D341Med (cell line): Measurements from ENCODE around the gene FRMD6.
"Not testable (repeated sequence)": the region's sequence is repeated elsewhere in the genome, so short reads cannot be mapped to it uniquely, and the experiment has no call there.

Source experiments
- DNase-seq: peaks from one replicate; pipeline ENCODE4 v3.0.0; 2012; ENCODE audit warnings: low spot score

FRMD6 gene

DNA sequence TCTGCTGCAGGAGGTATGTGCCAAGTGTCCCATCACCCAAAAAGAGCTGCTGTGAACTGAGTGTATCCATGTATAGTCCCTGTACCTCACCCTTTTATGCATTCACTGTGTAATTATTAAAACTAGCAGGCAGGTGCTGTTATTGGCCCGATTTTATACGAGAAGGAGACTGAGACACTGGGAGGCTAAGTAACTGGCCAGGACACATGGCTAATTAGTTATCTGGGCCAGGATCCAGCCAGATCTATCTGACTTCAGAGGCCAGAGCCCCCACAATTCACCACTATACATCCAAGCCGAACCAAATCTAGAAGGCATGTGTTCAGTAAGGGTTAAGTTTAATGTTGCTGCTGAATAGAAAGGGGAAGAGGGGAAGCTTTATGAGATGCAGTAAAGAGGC is 73.4 kb downstream of the FRMD6 start:
- DNase-seq, result no peak

DNA sequence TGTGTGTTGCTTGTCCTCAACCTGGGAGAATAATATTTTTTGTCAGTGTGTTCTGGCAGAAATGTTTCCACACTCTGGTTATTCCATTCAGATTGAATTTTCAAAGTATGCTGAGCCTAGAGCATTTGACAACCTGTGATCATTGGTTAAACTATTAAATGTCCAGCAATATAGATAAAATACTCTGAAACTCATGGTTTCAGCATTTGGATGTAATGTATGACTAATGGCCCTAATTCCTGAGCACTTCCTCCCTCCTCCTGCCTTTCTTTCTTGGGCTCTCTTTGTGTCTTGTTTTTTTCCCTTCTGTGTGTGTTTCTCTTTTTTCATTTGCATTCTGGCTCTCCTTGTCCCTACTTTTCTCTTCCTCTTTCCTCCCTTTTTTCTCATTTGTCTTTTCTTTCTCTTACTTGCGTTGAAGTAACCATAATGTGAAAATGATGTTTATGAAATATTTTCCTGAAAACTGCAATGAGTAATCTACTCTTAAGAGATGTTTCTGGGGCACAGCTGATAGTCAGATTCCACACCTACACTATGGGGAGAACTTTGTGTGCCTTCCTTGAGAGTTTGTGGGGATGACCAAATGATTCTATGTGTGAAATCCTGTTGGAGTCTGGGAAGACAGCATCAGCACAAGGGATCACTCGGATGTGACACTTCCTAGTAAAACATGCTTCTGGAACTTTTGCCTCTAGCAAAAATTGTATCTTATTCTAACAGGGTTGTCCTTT is 74.6 kb downstream of the FRMD6 start:
- no peak for DNase-seq

- DNase-seq, result no peak
Measured at GRCh38 chr14:51727526-51727925, 75.8 kb downstream of the FRMD6 start.

GRCh38 chr14:51730098-51730497 is 78.4 kb downstream of the FRMD6 start:
- DNase-seq, result no peak

- DNase-seq, result no peak
Measured at GRCh38 chr14:51730684-51731083, 79.0 kb downstream of the FRMD6 start.

- DNase-seq, result no peak
Measured at GRCh38 chr14:51732494-51733112, 80.9 kb downstream of the FRMD6 start.

DNA sequence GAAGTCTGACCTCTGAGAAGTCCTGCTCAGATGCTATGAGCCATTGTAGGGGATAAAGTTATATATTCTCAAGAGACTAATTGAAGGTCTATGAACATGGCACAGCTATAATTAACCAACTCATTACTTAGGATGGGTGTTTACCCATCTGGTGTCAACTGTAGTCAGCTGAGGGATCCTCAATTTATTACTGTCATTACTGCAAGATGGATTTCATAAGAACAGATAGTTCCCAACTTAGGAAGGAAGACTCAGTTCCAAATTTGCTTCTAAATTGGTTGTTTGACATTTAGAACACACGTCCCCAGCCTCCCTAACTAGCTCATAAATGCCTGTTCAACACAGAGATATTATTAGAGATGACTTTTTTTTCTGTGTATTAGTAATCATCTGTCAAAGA is 81.4 kb downstream of the FRMD6 start:
- DNase-seq, result no peak

DNA sequence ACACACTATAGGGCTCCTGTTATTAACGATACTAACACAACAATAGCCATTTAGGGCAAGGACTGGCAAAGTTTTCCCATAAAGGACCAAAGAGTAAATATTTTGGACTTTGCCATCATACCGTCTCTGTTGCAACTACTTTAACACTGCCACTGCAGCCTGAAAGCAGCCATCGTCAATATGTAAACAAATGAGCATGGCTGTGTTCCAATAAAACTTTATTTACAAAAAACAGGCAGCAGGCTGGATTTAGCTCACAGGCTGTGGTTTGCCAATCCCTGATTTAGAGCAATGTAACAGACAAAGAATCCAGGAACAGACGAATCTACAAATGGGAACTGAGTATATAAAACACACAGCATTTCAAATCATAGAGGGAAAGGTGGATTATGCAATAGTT is 84.1 kb downstream of the FRMD6 start:
- no peak for DNase-seq

DNA sequence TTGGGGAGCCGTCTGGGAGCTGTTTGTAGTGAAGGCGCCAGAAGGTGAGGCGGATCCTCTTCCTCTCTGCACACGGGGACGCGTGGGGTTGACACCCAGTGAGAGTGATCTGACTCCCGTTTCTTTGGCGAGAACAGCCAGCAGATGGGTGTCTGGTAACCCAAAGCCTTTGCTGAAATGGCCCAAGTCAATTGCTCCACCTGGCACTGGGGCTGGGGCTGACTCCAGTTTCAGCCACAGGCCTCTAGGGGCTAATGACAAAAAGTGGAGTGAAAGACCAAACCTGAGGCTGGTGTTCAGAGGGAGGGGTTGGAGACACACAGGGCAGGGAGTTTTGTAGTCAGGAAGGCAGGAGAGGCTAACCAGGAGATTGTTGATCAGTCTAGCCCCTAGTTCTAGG is 87.0 kb downstream of the FRMD6 start:
- DNase-seq, result peak; percentile 32

DNA sequence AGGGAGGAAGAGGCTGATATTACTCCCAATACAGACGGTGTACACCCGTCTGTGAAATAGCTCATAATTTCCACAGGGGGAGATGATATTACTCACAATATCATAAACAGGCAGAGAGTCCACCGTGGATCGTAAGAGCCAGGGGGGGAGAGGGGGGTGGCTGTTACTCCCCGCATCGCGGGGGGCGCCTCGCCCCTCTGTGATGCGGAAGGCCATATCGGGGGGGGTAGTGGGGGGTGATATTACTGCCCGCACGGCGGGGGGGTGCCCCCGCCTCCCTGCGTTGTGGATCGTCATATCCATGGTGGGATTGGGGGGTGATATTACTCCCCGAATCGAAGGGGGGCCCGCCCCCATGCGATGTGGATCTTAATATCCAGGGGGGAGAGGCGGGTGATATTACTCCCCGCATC is 91.9 kb downstream of the FRMD6 start:
- DNase-seq, result no peak

DNA sequence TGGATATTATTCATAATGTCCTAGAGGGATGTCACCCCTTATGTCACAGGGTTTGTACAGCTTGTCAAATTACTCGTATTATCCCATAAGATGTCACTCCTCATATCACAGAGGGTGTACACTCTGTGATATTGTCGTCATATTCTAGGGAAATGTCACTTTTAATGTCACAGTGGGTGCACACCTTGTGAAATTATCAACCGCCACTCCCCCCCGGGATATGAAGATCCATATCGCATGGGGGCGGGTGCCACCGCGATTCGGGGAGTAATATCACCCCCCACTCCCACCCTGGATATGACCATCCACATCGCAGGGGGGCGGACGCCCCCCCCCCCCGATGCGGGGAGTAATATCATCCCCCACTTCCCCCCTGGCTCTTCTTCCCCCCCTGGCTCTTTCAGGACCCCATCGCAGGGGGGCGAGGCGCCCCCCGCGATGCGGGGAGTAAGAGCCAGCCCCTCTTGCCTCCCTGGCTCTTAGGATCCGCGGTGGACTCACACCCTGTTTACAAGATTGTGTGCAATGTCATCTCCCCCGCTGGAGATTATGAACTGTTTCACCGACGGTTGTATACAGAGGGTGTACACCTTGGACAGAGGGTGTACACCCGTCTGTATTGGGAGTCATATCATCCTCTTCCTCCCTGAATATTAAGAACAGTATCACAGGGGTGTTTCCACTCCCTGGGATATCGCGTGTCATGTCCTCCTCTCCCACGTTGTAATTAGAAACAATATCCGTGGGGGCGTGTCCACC is 92.8 kb downstream of the FRMD6 start:
- DNase-seq, result no peak

DNA sequence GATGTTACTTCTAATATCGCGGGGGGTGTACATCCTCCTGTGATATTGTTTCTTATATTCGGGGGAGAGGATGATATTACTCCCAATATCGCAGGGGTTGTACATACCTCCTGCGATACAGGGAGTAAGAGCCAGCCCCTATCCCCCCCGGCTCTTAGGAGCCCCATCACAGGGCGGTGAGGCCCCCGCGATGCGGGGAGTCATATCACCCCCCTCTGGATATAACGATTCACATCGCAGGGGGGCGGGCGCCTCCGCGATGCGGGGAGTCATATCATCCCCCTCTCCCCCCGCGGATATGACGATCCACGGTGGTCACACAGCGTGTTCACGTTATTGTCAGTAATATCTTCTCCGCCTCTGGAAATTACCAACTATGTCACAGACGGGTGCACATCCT is 95.1 kb downstream of the FRMD6 start:
- DNase-seq, result not testable (repeated sequence)

- no peak for DNase-seq
Measured at GRCh38 chr14:51750542-51750941, 98.8 kb downstream of the FRMD6 start.

- not testable (repeated sequence) for DNase-seq
Measured at GRCh38 chr14:51751611-51752345, 100.1 kb downstream of the FRMD6 start.

DNA sequence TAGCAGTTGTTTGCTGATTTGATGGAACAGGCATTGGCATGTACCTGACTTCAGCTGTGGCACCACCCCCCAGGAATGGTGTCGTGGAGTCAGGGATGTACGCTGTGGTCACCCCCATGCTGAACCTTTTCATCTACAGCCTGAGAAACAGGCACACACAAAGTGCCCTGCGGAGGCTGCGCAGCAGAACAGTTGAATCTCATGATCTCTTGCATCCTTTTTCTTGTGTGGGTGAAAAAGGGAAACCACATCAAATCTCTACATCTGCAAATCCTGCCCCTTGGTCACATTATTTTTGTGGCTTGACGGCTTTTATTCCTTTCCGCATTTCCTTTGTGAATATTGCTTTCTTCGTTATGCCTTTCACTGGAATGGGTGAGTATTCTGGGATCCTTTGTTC is 106.0 kb downstream of the FRMD6 start:
- not testable (repeated sequence) for DNase-seq

DNA sequence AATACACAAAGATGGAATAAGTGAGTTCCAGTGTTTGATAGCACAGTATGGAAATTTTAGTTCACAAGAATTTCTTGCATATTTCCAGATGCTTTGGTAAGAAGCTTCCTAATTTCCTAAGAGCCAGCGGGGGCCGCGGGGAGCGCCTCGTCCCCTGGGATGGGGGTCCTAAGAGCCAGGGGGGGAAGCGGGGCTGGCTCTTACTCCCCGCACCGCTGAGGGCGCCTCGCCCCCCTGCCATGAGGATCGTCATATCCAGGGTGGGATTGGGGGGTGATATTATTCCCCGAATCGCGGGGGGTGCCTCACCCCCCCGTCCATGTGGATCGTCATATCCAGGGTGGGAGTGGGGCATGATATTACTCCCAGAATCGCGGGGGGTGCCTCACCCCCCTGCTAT is 108.2 kb downstream of the FRMD6 start:
- no peak for DNase-seq

- not testable (repeated sequence) for DNase-seq
Measured at GRCh38 chr14:51765726-51766125, 114.0 kb downstream of the FRMD6 start.

- not testable (repeated sequence) for DNase-seq
Measured at GRCh38 chr14:51766586-51766985, 114.9 kb downstream of the FRMD6 start.

GRCh38 chr14:51769261-51769660 is 117.6 kb downstream of the FRMD6 start:
- DNase-seq, result not testable (repeated sequence)

GRCh38 chr14:51774209-51774608 is 122.5 kb downstream of the FRMD6 start:
- no peak for DNase-seq

DNA sequence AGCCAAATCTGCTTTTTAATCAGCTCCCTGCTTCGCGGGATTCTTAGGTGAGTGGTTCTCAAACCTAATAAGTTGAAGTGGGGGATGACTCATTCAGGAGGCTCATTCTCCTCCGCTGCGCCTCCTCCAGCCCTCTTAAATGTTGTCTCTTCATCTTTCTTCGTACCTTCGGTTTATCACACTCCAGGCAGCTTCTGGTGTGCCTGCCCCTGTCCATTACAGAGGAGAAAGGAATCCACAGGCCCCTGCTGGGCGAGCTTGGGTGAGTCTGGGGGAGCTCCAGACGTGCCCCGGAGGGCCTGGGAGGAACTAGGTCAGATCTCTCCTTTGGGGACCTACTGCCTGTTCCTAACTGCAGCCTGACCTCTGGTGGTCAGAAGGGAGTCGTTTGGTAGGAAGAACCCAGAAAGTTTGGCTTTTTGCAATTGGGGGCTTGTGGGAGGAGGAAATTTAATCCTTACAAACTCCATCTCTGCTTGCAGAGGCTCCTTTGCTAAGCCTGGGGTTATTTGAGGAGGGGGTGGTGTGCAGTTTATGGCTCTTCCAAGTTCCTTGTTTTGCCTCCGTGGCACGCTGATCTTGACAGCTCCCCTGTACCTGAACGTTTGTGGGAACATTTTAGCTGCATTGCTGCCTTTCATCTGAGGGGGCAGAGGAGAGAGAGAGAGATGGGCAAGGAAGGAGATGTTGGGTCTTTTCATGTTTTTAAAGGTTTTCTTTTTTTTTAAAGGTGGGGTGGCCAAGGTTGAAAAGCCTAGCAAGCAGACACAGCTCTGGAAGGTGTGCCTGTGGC is 124.6 kb downstream of the FRMD6 start:
- DNase-seq, result peak; percentile 67
